Myocyte (in vitro differentiated cells): ENCODE results near the gene CELF2. TPM values are rescaled to one million over a fixed set of nuclear protein-coding genes. Genes with fewer than 3 reads are reported as not detected.
"Not testable (repeated sequence)": the region's sequence is repeated elsewhere in the genome, so short reads cannot be mapped to it uniquely, and the experiment has no call there.

Experiments
- DNase-seq: peaks from one replicate; pipeline ENCODE4 v3.0.0-alpha.2; 2012; ENCODE audit warnings: low read depth
- polyA plus RNA-seq: library from polyadenylated mRNA; unstranded; fragments of >200 nt; gene quantifications from one replicate; pipeline ENCODE4 v1.2.1, GENCODE V29; 2012; ENCODE audit warnings: missing spikeins
- total RNA-seq: library from RNA; depleted of rRNA; stranded (reverse); fragments of >200 nt; gene quantifications from 2 replicates; pipeline ENCODE4 v1.2.3, GENCODE V29; 2014

CELF2 gene
- 71.0 and 77.0 TPM in 2 replicates for total RNA-seq
- 38.6 TPM for polyA plus RNA-seq

GRCh38 chr10:11017570-11018431 lies at the start of gene CELF2:
Gene CELF2 (plus strand): TSS chr10:11017872. CDS start chr10:11018090, 218 bp downstream.
- DNase-seq, result peak; percentile 91

DNA sequence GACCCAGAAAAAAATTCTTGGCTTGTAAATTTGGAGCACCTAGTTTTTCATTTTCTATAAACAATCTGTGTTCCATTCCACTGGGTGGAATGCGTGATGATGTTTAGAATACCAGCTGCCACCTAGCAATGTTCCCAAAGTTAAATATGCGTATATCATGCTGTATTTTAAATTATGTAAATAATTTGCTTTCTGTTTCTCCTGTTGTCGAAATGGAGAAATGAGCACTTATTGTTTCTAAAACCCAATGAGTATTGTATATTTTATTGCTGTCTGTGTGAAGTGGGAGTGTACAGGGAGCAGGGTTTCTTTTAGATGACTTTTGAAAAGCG lies 49.4 kb upstream of the CELF2 start:
- DNase-seq, result no peak

GRCh38 chr10:10973310-10973709 lies 44.4 kb upstream of the CELF2 start:
- DNase-seq, result peak; percentile 53

DNA sequence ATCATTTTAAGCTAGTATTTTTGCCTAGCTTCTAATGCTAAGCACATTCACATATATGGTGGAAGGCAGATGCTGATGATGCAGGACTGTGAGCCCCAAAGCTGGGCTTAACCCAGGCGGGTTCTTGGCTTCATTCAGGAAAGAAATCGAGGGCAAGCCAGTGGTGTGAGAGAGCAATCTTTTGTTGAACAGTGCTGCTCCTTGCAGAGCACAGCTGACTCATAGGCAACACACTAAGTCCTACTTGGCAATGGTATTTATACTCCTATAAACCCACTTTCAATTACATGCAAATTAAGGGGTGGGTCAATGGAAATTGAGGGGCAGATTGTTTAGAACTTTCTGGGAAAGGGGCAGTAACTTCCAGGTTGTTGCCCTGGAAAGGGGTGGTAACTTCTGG lies 42.0 kb upstream of the CELF2 start:
- DNase-seq, result no peak

- no peak for DNase-seq
These were observed 41.0 kb upstream of the CELF2 start for GRCh38 chr10:10976652-10977051.

GRCh38 chr10:10977226-10977956 lies 40.3 kb upstream of the CELF2 start:
- no peak for DNase-seq

DNA sequence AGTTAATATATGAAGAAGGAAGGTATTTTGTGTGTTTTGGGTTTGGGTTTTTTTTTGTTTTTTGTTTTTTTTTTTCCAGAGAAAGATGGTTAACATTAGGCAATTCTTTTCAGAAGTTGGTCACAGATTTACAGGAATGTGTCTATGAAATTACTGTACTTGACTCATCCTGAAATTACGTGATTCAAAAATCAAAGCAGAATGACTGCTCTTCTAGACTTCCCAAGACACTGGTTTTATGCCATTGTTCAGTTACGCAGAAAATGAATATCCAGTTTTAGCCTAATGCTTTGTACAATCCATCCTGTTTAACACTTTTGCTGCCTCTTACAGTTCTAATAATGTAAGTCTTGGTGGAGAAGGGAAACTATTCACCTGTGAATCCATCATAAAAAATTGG lies 39.7 kb upstream of the CELF2 start:
- no peak for DNase-seq

- no peak for DNase-seq
These were observed 32.3 kb upstream of the CELF2 start for GRCh38 chr10:10985361-10985760.

- no peak for DNase-seq
These were observed 31.1 kb upstream of the CELF2 start for GRCh38 chr10:10986606-10987005.

DNA sequence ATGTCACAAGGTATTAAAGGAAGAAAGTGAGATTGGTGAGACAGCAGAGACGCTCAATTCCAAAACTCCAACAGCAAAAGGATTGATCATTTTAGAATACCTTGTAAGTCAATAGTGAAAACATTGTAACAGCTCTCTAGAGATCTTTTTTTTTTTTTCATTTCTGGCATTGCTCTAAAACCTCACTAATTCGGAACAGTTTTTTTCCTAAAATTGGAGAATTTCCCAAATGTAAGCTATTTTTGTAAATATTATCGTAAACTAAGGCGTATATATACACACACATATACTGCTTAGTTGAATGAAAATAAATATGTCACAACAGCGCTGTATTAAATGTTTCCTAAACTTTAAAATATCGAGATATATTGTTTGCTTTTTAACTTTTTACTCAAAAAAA lies 30.6 kb upstream of the CELF2 start:
- DNase-seq, result no peak

- no peak for DNase-seq
These were observed 28.0 kb upstream of the CELF2 start for GRCh38 chr10:10989669-10990068.

DNA sequence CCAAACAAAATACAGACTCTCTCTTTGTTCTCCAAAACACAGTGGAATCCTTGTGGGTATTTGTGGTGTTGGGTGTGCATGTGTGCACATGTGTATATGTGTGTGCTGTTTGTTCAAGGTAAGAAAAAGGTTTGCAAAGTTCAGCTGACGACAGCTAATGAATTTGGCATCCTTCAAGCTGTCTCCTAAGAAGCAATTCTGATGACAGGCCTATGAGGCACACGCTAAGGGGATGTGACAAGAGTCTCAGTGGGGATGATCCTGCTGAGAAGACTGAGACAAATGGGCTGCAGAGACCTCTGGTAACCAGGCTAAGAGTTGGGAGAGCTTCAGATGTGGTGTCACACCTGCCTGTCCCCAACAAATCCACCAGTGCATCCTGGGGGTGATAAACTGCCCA lies 26.5 kb upstream of the CELF2 start:
- DNase-seq, result no peak

DNA sequence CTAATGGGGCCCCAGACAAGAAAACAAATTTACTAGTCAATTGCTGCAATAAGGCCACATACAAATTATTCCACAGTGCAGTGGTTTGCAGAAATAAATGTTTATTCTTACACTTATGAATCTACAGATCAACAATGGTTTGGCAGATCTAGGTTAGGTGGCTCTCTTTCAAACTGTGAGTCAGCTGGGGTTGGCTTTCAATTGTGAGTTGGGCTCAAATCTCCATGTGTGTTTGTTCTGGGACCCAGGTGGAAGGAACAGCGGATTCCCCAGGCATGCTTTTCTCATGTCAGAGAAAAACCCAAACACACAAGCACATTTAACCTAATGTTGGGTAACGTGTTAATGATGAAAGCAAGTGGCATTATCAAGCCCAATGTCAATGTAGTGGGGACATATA lies 25.6 kb upstream of the CELF2 start:
- no peak for DNase-seq

DNA sequence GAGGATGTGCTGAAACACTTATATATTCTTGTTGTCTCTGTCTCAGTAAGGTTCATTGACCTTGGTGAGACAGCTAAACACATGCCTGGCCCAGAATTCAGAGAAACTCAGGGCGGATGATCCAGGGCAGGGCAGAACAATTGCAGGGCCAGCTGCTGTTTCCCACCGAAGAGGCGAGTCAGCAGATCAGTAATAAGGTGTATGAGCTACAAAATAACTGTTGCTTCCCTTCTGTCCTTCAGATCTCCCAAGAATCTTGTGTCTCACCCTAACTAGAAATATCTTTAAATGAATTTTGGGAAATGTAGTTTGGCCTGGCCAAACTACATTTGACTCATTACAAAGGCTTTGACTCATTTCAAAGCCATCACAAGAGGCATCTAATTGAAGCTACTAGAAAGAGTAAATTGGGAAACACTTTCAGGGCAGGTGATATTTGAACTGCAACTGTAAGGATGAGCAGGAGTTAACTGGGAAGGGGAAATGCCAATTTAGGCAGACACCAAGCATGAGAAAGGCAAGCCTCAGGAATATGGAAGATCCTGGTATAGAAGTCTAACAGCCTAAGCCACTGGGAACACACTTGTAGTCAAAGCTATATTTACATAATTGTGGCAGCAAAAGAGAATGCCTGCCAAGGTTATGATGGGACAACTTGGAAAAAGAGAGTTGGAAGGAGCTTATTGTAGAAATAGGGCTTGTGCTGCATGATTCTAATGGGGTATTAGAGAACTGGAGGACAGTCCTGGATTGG lies 24.5 kb upstream of the CELF2 start:
- peak; percentile 78 for DNase-seq

DNA sequence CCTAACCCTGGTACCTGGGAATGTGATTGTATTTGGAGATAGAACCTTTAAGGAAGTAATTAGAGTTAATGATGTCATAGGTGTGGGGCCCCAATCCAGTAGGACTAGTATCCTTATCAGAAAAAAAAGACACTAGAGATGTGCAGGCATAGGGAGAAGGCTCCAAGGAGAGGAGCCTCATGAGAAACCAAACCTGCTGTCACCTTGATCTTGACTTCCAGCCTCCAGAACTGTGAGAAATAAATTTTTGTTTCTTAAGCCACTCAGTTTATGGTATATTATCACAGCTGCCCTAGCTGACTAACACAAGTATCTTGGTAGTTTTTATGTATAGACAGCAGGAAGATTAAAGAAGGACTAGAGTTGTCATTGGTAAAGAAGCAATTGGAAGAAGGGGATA lies 23.9 kb upstream of the CELF2 start:
- DNase-seq, result no peak

GRCh38 chr10:10994360-10994759 lies 23.3 kb upstream of the CELF2 start:
- DNase-seq, result no peak

DNA sequence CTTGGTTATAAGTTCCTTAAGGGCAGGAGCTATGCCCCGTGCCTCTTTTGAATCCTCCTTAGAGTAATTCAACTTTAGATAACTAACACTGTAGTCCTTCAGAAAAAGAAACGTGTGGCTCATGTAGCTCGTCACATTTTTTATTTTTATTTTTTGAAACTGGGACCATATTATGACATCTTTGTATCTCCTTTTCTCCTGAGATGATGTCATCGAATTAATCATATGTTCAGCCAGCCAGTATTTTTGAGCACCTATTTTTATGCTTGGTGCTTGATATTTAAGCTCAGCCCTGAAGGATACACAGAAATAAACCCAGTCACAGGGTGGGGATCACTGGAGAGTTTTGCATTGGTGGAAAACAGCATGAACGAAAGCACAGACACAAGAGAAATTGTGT lies 22.6 kb upstream of the CELF2 start:
- no peak for DNase-seq

- DNase-seq, result peak; percentile 70
These were observed 20.6 kb upstream of the CELF2 start for GRCh38 chr10:10996966-10997620.

DNA sequence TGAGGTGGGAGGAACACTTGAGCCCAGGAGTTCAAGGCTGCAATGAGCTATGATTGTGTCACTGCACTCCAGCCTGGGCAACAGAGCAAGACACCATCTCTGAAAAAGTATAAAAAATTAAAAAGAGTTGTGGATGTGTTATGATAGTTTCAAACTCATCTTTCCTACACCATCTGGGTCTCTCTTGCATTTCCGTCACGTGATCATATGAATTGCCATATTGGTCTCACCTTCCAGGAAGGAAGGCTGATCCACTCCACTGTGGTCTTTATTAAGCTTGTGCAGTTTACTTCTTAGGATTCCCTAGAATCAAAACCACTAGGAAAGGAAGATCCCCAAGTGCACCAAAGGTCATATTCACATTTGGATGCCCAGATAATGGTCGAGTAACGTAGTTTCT lies 18.2 kb upstream of the CELF2 start:
- DNase-seq, result not testable (repeated sequence)

DNA sequence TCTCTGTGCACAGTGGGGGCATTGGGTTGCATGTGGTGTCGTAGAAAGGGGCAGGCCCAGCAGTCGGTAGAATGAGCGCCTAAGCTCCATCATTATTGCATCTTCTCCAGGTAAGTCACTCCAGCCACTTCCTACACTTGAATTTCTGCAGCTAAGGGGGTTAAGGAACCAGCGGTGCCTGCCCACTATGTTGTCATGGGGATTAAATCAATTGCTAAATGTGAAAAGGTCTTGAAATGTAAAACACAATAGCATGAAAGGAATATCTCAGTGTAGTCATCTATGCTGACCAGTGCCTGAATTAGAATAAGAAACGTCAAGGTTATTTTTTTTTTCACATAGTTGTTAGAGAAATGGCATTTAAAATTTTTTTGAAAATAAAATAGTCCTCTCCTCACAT lies 15.2 kb upstream of the CELF2 start:
- DNase-seq, result no peak

- no peak for DNase-seq
These were observed 14.8 kb upstream of the CELF2 start for GRCh38 chr10:11002916-11003315.
